Mesothelial cell of epicardium (in vitro differentiated cells): ENCODE results near the gene SOX13. TPM values are rescaled to one million over a fixed set of nuclear protein-coding genes. Genes with fewer than 3 reads are reported as not detected.

Source experiments
- DNase-seq, 2 experiments: peaks; one replicate each; pipeline ENCODE4 v3.0.0; 2021; ENCODE audit warnings: low spot score in 2 of 2; ENCODE audit not compliant: unreplicated experiment in 2 of 2
- H3K27ac Mint-ChIP-seq: 2 replicates; pipeline ENCODE4 v1.8.0; 2021; ENCODE audit warnings: mixed read lengths
- H3K27me3 Mint-ChIP-seq: 2 replicates; pipeline ENCODE4 v1.8.0; 2021; ENCODE audit warnings: low read depth, mixed read lengths
- H3K36me3 Mint-ChIP-seq: 2 replicates; pipeline ENCODE4 v1.8.0; 2021; ENCODE audit warnings: mixed read lengths
- H3K4me1 Mint-ChIP-seq: 2 replicates; pipeline ENCODE4 v1.8.0; 2021; ENCODE audit warnings: mixed read lengths
- H3K4me3 Mint-ChIP-seq: 2 replicates; pipeline ENCODE4 v1.8.0; 2021; ENCODE audit warnings: mild to moderate bottlenecking, moderate library complexity, mixed read lengths
- H3K9me3 Mint-ChIP-seq: 2 replicates; pipeline ENCODE4 v1.8.0; 2021; ENCODE audit warnings: mixed read lengths
- total RNA-seq: library from RNA; stranded (reverse); gene quantifications from 3 replicates; pipeline ENCODE4 v1.2.1, GENCODE V29; 2021
- TF ChIP-seq, protein P1 (sequence below): fragments of 200-600 bp; sonication (generic); IDR thresholded peaks from one replicate; pipeline ENCODE4 v1.5.0; 2021; ENCODE audit warnings: antibody characterized with exemption; ENCODE audit not compliant: unreplicated experiment

Gene SOX13
- total RNA-seq, 1 donor from 2014 or later = 61.7 TPM

DNA sequence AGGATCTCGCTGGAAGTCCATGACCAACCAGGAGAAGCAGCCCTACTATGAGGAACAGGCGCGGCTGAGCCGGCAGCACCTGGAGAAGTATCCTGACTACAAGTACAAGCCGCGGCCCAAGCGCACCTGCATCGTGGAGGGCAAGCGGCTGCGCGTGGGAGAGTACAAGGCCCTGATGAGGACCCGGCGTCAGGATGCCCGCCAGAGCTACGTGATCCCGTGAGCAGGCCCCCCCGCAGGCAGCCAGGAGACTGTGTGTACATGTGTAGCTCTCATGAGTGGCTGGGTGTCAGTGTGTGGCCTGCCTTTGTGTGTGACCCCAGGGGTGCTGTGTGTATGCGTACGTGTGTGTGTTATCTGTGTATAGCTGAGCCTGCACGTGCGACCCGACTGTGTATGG lies 51.7 kb downstream of the SOX13 start:
- TF ChIP-seq, protein P1, sequence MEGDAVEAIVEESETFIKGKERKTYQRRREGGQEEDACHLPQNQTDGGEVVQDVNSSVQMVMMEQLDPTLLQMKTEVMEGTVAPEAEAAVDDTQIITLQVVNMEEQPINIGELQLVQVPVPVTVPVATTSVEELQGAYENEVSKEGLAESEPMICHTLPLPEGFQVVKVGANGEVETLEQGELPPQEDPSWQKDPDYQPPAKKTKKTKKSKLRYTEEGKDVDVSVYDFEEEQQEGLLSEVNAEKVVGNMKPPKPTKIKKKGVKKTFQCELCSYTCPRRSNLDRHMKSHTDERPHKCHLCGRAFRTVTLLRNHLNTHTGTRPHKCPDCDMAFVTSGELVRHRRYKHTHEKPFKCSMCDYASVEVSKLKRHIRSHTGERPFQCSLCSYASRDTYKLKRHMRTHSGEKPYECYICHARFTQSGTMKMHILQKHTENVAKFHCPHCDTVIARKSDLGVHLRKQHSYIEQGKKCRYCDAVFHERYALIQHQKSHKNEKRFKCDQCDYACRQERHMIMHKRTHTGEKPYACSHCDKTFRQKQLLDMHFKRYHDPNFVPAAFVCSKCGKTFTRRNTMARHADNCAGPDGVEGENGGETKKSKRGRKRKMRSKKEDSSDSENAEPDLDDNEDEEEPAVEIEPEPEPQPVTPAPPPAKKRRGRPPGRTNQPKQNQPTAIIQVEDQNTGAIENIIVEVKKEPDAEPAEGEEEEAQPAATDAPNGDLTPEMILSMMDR = no peak
- H3K27me3 Mint-ChIP-seq = no peaks in the 10 kb centered on the region
- no peak overlapping the region for H3K4me3 Mint-ChIP-seq
- peaks cover 19% of the 10 kb centered on the region for H3K36me3 Mint-ChIP-seq
- no peak for DNase-seq
- no peak overlapping the region for H3K27ac Mint-ChIP-seq
- H3K4me1 Mint-ChIP-seq = peaks cover 30% of the 10 kb centered on the region
- no peaks in the 10 kb centered on the region for H3K9me3 Mint-ChIP-seq

GRCh38 chr1:204125759-204126351 lies 52.9 kb downstream of the SOX13 start:
- Mint-ChIP-seq H3K4me3 (no peak overlapping the region), H3K27me3 (no peaks in the 10 kb centered on the region), H3K4me1 (peaks cover 35% of the 10 kb centered on the region), H3K27ac (no peak overlapping the region), H3K36me3 (peaks cover 21% of the 10 kb centered on the region), H3K9me3 (no peaks in the 10 kb centered on the region)
- DNase-seq = no peak
- TF ChIP-seq, protein P1 = no peak

GRCh38 chr1:204126386-204126785 lies 53.5 kb downstream of the SOX13 start:
- TF ChIP-seq, protein P1 = no peak
- no peak overlapping the region for H3K4me3 Mint-ChIP-seq
- no peak for DNase-seq
- H3K27me3 Mint-ChIP-seq = no peaks in the 10 kb centered on the region
- H3K4me1 Mint-ChIP-seq = peaks cover 40% of the 10 kb centered on the region
- peak overlapping the region; percentile 71 for H3K27ac Mint-ChIP-seq
- H3K9me3 Mint-ChIP-seq = no peaks in the 10 kb centered on the region
- peaks cover 22% of the 10 kb centered on the region for H3K36me3 Mint-ChIP-seq

DNA sequence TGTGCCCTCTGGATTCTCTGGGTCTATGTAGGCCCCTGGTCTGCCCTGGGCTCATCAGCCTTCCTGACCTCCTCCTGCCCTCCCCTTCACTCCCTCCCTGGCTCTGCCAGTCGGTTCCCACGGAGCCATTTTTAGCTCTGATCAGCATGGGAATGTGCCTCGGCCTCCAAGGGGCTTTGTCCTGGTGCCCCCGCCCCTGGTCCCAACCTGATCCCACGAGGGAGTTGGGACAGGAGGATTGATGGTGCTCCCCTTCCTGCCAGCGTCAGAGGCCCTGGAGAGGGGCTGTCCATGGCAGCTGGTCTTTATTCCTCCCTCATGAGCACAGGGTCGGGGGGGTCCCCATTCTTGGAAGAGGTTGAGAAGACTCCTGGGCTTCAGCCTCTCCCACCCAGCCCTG lies 54.0 kb downstream of the SOX13 start:
- TF ChIP-seq, protein P1 = no peak
- Mint-ChIP-seq H3K4me1 (peaks cover 42% of the 10 kb centered on the region), H3K27ac (peak overlapping the region; percentile 71), H3K9me3 (no peaks in the 10 kb centered on the region), H3K4me3 (no peak overlapping the region), H3K36me3 (peaks cover 24% of the 10 kb centered on the region), H3K27me3 (no peaks in the 10 kb centered on the region)
- DNase-seq = no peak

GRCh38 chr1:204127597-204128242 lies 54.8 kb downstream of the SOX13 start:
- peaks cover 24% of the 10 kb centered on the region for H3K36me3 Mint-ChIP-seq
- H3K4me3 Mint-ChIP-seq = peak overlapping the region; percentile 7
- H3K4me1 Mint-ChIP-seq = peaks cover 42% of the 10 kb centered on the region
- H3K9me3 Mint-ChIP-seq = no peaks in the 10 kb centered on the region
- peak in 1 of 2 experiments; percentile 72 for DNase-seq
- H3K27me3 Mint-ChIP-seq = no peaks in the 10 kb centered on the region
- peak overlapping the region; percentile 89 for H3K27ac Mint-ChIP-seq
- TF ChIP-seq, protein P1 = peak; percentile 91
